ENCODE measurements around the gene MICAL3.
"Not testable (repeated sequence)": the region's sequence is repeated elsewhere in the genome, so short reads cannot be mapped to it uniquely, and the experiment has no call there.

MICAL3 gene

DNA sequence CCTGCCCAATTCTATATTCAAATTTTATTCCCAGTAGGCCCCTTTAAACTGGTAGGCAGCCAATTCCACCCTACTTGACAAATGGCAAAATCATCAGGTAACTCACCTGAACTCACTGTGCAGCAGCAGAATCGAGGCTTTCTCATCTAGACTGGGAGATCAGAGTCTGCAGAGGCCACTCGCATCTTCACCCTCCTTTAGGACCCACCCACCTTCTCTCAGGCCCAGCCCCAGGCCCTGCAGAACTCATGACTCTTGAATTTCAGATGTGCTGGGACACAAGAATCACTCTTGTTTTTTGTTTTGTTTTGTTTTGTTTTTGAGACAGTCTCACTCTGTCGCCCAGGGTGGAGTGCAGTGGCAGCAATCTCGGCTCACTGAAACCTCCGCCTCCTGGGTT lies 38.8 kb downstream of the MICAL3 start:
- Histone ChIP-seq H3K9ac (ENCODE audit: low read length) (no peak overlapping the region), H3K9me3 (replicated peaks; ENCODE audit: insufficient read depth, low read length) (no peaks in the 10 kb centered on the region), H3K79me2 (ENCODE audit: low read length) (peaks cover 90% of the 10 kb centered on the region), H3K4me2 (ENCODE audit: low read depth, low read length) (no peak overlapping the region), H3K4me3 (ENCODE audit: low read length) (no peak overlapping the region), H4K20me1 (ENCODE audit: insufficient read depth, low read length) (no peaks in the 10 kb centered on the region), H3K27me3 (replicated peaks; ENCODE audit: insufficient read depth, low read length) (no peaks in the 10 kb centered on the region), H2AFZ (ENCODE audit: low read length) (no peak overlapping the region), H3K36me3 (replicated peaks; ENCODE audit: insufficient read depth, low read length) (no peaks in the 10 kb centered on the region), H3K27ac (ENCODE audit: low read length) (no peak overlapping the region), H3K4me1 (ENCODE audit: low read length) (no peaks in the 10 kb centered on the region), H3F3A (ENCODE audit: insufficient read depth, low read length) (no peaks in the 10 kb centered on the region), H3K9me2 (replicated peaks; ENCODE audit: insufficient read depth, low read length) (no peaks in the 10 kb centered on the region)
- no peak for DNase-seq
- TF ChIP-seq EZH2phosphoT487 (IDR thresholded peaks at IDR 0.05; ENCODE audit: low read length), result no peak
- no peak for TF ChIP-seq EZH2 (optimal IDR thresholded peaks at IDR 0.05; ENCODE audit: low read depth, low read length)
- TF ChIP-seq, protein P1, sequence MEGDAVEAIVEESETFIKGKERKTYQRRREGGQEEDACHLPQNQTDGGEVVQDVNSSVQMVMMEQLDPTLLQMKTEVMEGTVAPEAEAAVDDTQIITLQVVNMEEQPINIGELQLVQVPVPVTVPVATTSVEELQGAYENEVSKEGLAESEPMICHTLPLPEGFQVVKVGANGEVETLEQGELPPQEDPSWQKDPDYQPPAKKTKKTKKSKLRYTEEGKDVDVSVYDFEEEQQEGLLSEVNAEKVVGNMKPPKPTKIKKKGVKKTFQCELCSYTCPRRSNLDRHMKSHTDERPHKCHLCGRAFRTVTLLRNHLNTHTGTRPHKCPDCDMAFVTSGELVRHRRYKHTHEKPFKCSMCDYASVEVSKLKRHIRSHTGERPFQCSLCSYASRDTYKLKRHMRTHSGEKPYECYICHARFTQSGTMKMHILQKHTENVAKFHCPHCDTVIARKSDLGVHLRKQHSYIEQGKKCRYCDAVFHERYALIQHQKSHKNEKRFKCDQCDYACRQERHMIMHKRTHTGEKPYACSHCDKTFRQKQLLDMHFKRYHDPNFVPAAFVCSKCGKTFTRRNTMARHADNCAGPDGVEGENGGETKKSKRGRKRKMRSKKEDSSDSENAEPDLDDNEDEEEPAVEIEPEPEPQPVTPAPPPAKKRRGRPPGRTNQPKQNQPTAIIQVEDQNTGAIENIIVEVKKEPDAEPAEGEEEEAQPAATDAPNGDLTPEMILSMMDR (IDR thresholded peaks at IDR 0.05; ENCODE audit: low read length), result no peak

- H3K9me3 ChIP-seq (replicated peaks; ENCODE audit: insufficient read depth, low read length); H3K9me2 ChIP-seq (replicated peaks; ENCODE audit: insufficient read depth, low read length); H3K9ac ChIP-seq (ENCODE audit: low read length); H3K4me3 ChIP-seq (ENCODE audit: low read length); H3F3A ChIP-seq (ENCODE audit: insufficient read depth, low read length); H3K27ac ChIP-seq (ENCODE audit: low read length); H2AFZ ChIP-seq (ENCODE audit: low read length); H3K4me1 ChIP-seq (ENCODE audit: low read length); H4K20me1 ChIP-seq (ENCODE audit: insufficient read depth, low read length); H3K36me3 ChIP-seq (replicated peaks; ENCODE audit: insufficient read depth, low read length); DNase-seq; H3K4me2 ChIP-seq (ENCODE audit: low read depth, low read length); H3K27me3 ChIP-seq (replicated peaks; ENCODE audit: insufficient read depth, low read length): not testable (repeated sequence)
- peaks cover 90% of the 10 kb centered on the region for H3K79me2 ChIP-seq (ENCODE audit: low read length)
Measured at GRCh38 chr22:17985071-17985470, 39.3 kb downstream of the MICAL3 start.

- H3F3A ChIP-seq (ENCODE audit: insufficient read depth, low read length), result no peaks in the 10 kb centered on the region
- no peaks in the 10 kb centered on the region for H3K36me3 ChIP-seq (replicated peaks; ENCODE audit: insufficient read depth, low read length)
- no peaks in the 10 kb centered on the region for H4K20me1 ChIP-seq (ENCODE audit: insufficient read depth, low read length)
- no peak overlapping the region for H3K4me3 ChIP-seq (ENCODE audit: low read length)
- no peak overlapping the region for H2AFZ ChIP-seq (ENCODE audit: low read length)
- H3K4me2 ChIP-seq (ENCODE audit: low read depth, low read length), result no peak overlapping the region
- no peak for DNase-seq
- no peak overlapping the region for H3K27ac ChIP-seq (ENCODE audit: low read length)
- H3K9ac ChIP-seq (ENCODE audit: low read length), result no peak overlapping the region
- peaks cover 90% of the 10 kb centered on the region for H3K79me2 ChIP-seq (ENCODE audit: low read length)
- no peaks in the 10 kb centered on the region for H3K9me3 ChIP-seq (replicated peaks; ENCODE audit: insufficient read depth, low read length)
- no peaks in the 10 kb centered on the region for H3K27me3 ChIP-seq (replicated peaks; ENCODE audit: insufficient read depth, low read length)
- H3K9me2 ChIP-seq (replicated peaks; ENCODE audit: insufficient read depth, low read length), result no peaks in the 10 kb centered on the region
- TF ChIP-seq EZH2phosphoT487 (IDR thresholded peaks at IDR 0.05; ENCODE audit: low read length), result no peak
- TF ChIP-seq, protein P1 (IDR thresholded peaks at IDR 0.05; ENCODE audit: low read length), result no peak
- no peak for TF ChIP-seq EZH2 (optimal IDR thresholded peaks at IDR 0.05; ENCODE audit: low read depth, low read length)
- H3K4me1 ChIP-seq (ENCODE audit: low read length), result no peaks in the 10 kb centered on the region
Measured at GRCh38 chr22:17984114-17984513, 40.2 kb downstream of the MICAL3 start.

- H3K4me1 ChIP-seq (ENCODE audit: low read length), result no peaks in the 10 kb centered on the region
Measured at GRCh38 chr22:17982572-17983141, 41.7 kb downstream of the MICAL3 start.

More at GRCh38 chr22:17982572-17983141, 41.7 kb downstream of the MICAL3 start:
- Histone ChIP-seq H3K79me2 (ENCODE audit: low read length) (peaks cover 88% of the 10 kb centered on the region), H3K4me2 (ENCODE audit: low read depth, low read length) (no peak overlapping the region), H3K9me3 (replicated peaks; ENCODE audit: insufficient read depth, low read length) (no peaks in the 10 kb centered on the region), H2AFZ (ENCODE audit: low read length) (no peak overlapping the region), H3K27ac (ENCODE audit: low read length) (no peak overlapping the region), H3K9ac (ENCODE audit: low read length) (no peak overlapping the region), H3K4me3 (ENCODE audit: low read length) (no peak overlapping the region), H3K36me3 (replicated peaks; ENCODE audit: insufficient read depth, low read length) (no peaks in the 10 kb centered on the region), H3K27me3 (replicated peaks; ENCODE audit: insufficient read depth, low read length) (no peaks in the 10 kb centered on the region), H3F3A (ENCODE audit: insufficient read depth, low read length) (no peaks in the 10 kb centered on the region), H3K9me2 (replicated peaks; ENCODE audit: insufficient read depth, low read length) (no peaks in the 10 kb centered on the region), H4K20me1 (ENCODE audit: insufficient read depth, low read length) (no peaks in the 10 kb centered on the region)
- DNase-seq, result no peak
- no peak for TF ChIP-seq EZH2phosphoT487 (IDR thresholded peaks at IDR 0.05; ENCODE audit: low read length)
- TF ChIP-seq, protein P1 (IDR thresholded peaks at IDR 0.05; ENCODE audit: low read length), result no peak
- no peak for TF ChIP-seq EZH2 (optimal IDR thresholded peaks at IDR 0.05; ENCODE audit: low read depth, low read length)

Measured in MM.1S (cell line).